Activated CD4-positive, alpha-beta memory T cell treated with anti-CD3 and anti-CD28 coated beads for 36 hours (primary cell): ENCODE measurements around the gene DEPDC1B. TPM values are rescaled to one million over a fixed set of nuclear protein-coding genes. Genes with fewer than 3 reads are reported as not detected.

ENCODE experiments used
- CTCF ChIA-PET: fragments of 350-600 bp; sonication (Branson Sonifier 250); formaldehyde crosslinking; loops from one replicate; lab custom pipeline; 2021; ENCODE audit warnings: antibody characterized with exemption, inconsistent platforms; lab: Charles Lee
- POLR2A ChIA-PET: fragments of 350-600 bp; sonication (Branson Sonifier 250); formaldehyde crosslinking; loops from one replicate; lab custom pipeline; 2021; ENCODE audit warnings: antibody characterized with exemption; lab: Charles Lee
- DNase-seq: peaks from one replicate; pipeline ENCODE4 v3.0.0-alpha.2; 2020
- H3K27ac Mint-ChIP-seq: one replicate; pipeline ENCODE4 v1.8.0; 2021; ENCODE audit warnings: mixed read lengths
- H3K27me3 Mint-ChIP-seq: one replicate; pipeline ENCODE4 v1.8.0; 2021; ENCODE audit warnings: mixed read lengths
- H3K36me3 Mint-ChIP-seq: one replicate; pipeline ENCODE4 v1.8.0; 2021; ENCODE audit warnings: mixed read lengths
- H3K4me1 Mint-ChIP-seq: one replicate; pipeline ENCODE4 v1.8.0; 2021; ENCODE audit warnings: low read depth, mixed read lengths
- H3K4me3 Mint-ChIP-seq: one replicate; pipeline ENCODE4 v1.8.0; 2021; ENCODE audit warnings: mild to moderate bottlenecking, mixed read lengths
- H3K9me3 Mint-ChIP-seq: one replicate; pipeline ENCODE4 v1.8.0; 2021; ENCODE audit warnings: mixed read lengths
- intact Hi-C: fragments of 100-400 bp; cut with micrococcal nuclease; formaldehyde crosslinking; loops from one replicate; pipeline ENCODE4 v1.15.1; 2023
- total RNA-seq, 2 experiments: library from RNA; stranded (reverse); gene quantifications; one replicate each; pipeline ENCODE4 v1.2.3, GENCODE V29; 2021

The DEPDC1B gene
- total RNA-seq, 2 experiments from 2014 or later: 33.2 to 33.6 TPM

- Mint-ChIP-seq H3K27ac (no peak overlapping the region), H3K4me1 (peaks cover 4% of the 10 kb centered on the region), H3K9me3 (no peaks in the 10 kb centered on the region), H3K27me3 (no peaks in the 10 kb centered on the region), H3K36me3 (no peaks in the 10 kb centered on the region), H3K4me3 (no peak overlapping the region)
- ChIA-PET CTCF (interaction anchor here (0.9 to 1.3 kb wide), 2 partner anchors 10 to 14 kb away, joined by 3 to 4 read pairs; no protein-coding TSS in a partner anchor), POLR2A (no interaction called here)
- DNase-seq: no peak
- intact Hi-C loops: no loop called here
Observed at GRCh38 chr5:60673334-60673733, 26.6 kb downstream of the DEPDC1B start.

- H3K27ac Mint-ChIP-seq: no peak overlapping the region
- H3K27me3 Mint-ChIP-seq: no peaks in the 10 kb centered on the region
- CTCF ChIA-PET: interaction anchor here (0.9 to 1.3 kb wide), 2 partner anchors 11 to 14 kb away, joined by 3 to 4 read pairs; no protein-coding TSS in a partner anchor
- intact Hi-C loops: no loop called here
- H3K4me3 Mint-ChIP-seq: no peak overlapping the region
- no peak for DNase-seq
- POLR2A ChIA-PET: no interaction called here
- H3K4me1 Mint-ChIP-seq: peaks cover 3% of the 10 kb centered on the region
- H3K36me3 Mint-ChIP-seq: no peaks in the 10 kb centered on the region
- H3K9me3 Mint-ChIP-seq: no peaks in the 10 kb centered on the region
Observed at GRCh38 chr5:60672693-60673264, 27.2 kb downstream of the DEPDC1B start.

- intact Hi-C loops: no loop called here
Observed at GRCh38 chr5:60671899-60672692, 27.9 kb downstream of the DEPDC1B start.

GRCh38 chr5:60670749-60671148 is 29.2 kb downstream of the DEPDC1B start:
- no peak overlapping the region for H3K4me3 Mint-ChIP-seq
- no peaks in the 10 kb centered on the region for H3K27me3 Mint-ChIP-seq
- H3K9me3 Mint-ChIP-seq: no peaks in the 10 kb centered on the region
- POLR2A ChIA-PET: no interaction called here
- no peaks in the 10 kb centered on the region for H3K36me3 Mint-ChIP-seq
- intact Hi-C loops: no loop called here
- H3K27ac Mint-ChIP-seq: no peak overlapping the region
- DNase-seq: no peak
- CTCF ChIA-PET: interaction anchor here (0.8 to 2.4 kb wide), 3 partner anchors 53 to 1125 kb away, joined by 3 to 31 read pairs (median 5); no protein-coding TSS in a partner anchor
- H3K4me1 Mint-ChIP-seq: no peaks in the 10 kb centered on the region

More at GRCh38 chr5:60671899-60672692, 27.9 kb downstream of the DEPDC1B start:
- Mint-ChIP-seq H3K27ac (no peak overlapping the region), H3K9me3 (no peaks in the 10 kb centered on the region), H3K4me3 (no peak overlapping the region), H3K36me3 (no peaks in the 10 kb centered on the region), H3K27me3 (no peaks in the 10 kb centered on the region), H3K4me1 (no peaks in the 10 kb centered on the region)
- POLR2A ChIA-PET: no interaction called here
- CTCF ChIA-PET: interaction anchor here (1.3 kb wide), 1 partner anchor 15 kb away, joined by 3 read pairs; no protein-coding TSS in a partner anchor
- no peak for DNase-seq

- POLR2A ChIA-PET: no interaction called here
- Mint-ChIP-seq H3K27ac (no peak overlapping the region), H3K27me3 (no peaks in the 10 kb centered on the region), H3K36me3 (no peaks in the 10 kb centered on the region), H3K4me3 (no peak overlapping the region), H3K9me3 (no peaks in the 10 kb centered on the region), H3K4me1 (no peaks in the 10 kb centered on the region)
- intact Hi-C loops: loop anchor here (1.0 kb wide), 1 partner anchor 855 kb away; no protein-coding TSS in a partner anchor
- CTCF ChIA-PET: interaction anchor here (1.0 to 2.4 kb wide), 14 partner anchors 9 to 995 kb away, joined by 3 to 31 read pairs (median 4); partner anchors contain the start of gene DEPDC1B
- DNase-seq: no peak
Observed at GRCh38 chr5:60668686-60669304, 31.2 kb downstream of the DEPDC1B start.

GRCh38 chr5:60651872-60652620 is 47.9 kb downstream of the DEPDC1B start:
- CTCF ChIA-PET: interaction anchor here (1.0 kb wide), 1 partner anchor 17 kb away, joined by 3 read pairs; no protein-coding TSS in a partner anchor
- Mint-ChIP-seq H3K27me3 (no peaks in the 10 kb centered on the region), H3K27ac (no peak overlapping the region), H3K4me3 (no peak overlapping the region), H3K9me3 (peaks cover 9% of the 10 kb centered on the region), H3K36me3 (no peaks in the 10 kb centered on the region), H3K4me1 (no peaks in the 10 kb centered on the region)
- POLR2A ChIA-PET: no interaction called here
- intact Hi-C loops: no loop called here
- no peak for DNase-seq

- Mint-ChIP-seq H3K9me3 (no peaks in the 10 kb centered on the region), H3K27ac (no peak overlapping the region), H3K36me3 (no peaks in the 10 kb centered on the region), H3K27me3 (no peaks in the 10 kb centered on the region), H3K4me3 (no peak overlapping the region), H3K4me1 (no peaks in the 10 kb centered on the region)
- intact Hi-C loops: no loop called here
- DNase-seq: no peak
- POLR2A ChIA-PET: no interaction called here
- CTCF ChIA-PET: interaction anchor here (0.9 to 1.5 kb wide), 3 partner anchors 19 to 839 kb away, joined by 3 to 8 read pairs (median 3); no protein-coding TSS in a partner anchor
Observed at GRCh38 chr5:60649288-60649917, 50.6 kb downstream of the DEPDC1B start.

- ChIA-PET CTCF (no interaction called here), POLR2A (no interaction called here)
- H3K27me3 Mint-ChIP-seq: no peaks in the 10 kb centered on the region
- no peak overlapping the region for H3K4me3 Mint-ChIP-seq
- H3K27ac Mint-ChIP-seq: no peak overlapping the region
- intact Hi-C loops: no loop called here
- no peak for DNase-seq
- H3K9me3 Mint-ChIP-seq: no peaks in the 10 kb centered on the region
- no peaks in the 10 kb centered on the region for H3K4me1 Mint-ChIP-seq
- H3K36me3 Mint-ChIP-seq: peaks cover 2% of the 10 kb centered on the region
Observed at GRCh38 chr5:60648175-60648574, 51.8 kb downstream of the DEPDC1B start.

- Mint-ChIP-seq H3K27ac (no peak overlapping the region), H3K27me3 (no peaks in the 10 kb centered on the region), H3K36me3 (peaks cover 5% of the 10 kb centered on the region), H3K4me1 (no peaks in the 10 kb centered on the region), H3K9me3 (no peaks in the 10 kb centered on the region), H3K4me3 (no peak overlapping the region)
- POLR2A ChIA-PET: no interaction called here
- CTCF ChIA-PET: no interaction called here
- DNase-seq: no peak
- intact Hi-C loops: no loop called here
Observed at GRCh38 chr5:60640901-60641300, 59.1 kb downstream of the DEPDC1B start.

GRCh38 chr5:60639544-60639943 is 60.4 kb downstream of the DEPDC1B start:
- no peaks in the 10 kb centered on the region for H3K27me3 Mint-ChIP-seq
- CTCF ChIA-PET: no interaction called here

GRCh38 chr5:60638300-60638699 is 61.7 kb downstream of the DEPDC1B start:
- Mint-ChIP-seq H3K4me1 (no peaks in the 10 kb centered on the region), H3K27me3 (no peaks in the 10 kb centered on the region), H3K36me3 (peaks cover 4% of the 10 kb centered on the region), H3K27ac (no peak overlapping the region), H3K4me3 (no peak overlapping the region), H3K9me3 (no peaks in the 10 kb centered on the region)
- ChIA-PET POLR2A (no interaction called here), CTCF (no interaction called here)
- intact Hi-C loops: no loop called here
- no peak for DNase-seq

More at GRCh38 chr5:60639544-60639943, 60.4 kb downstream of the DEPDC1B start:
- DNase-seq: no peak
- Mint-ChIP-seq H3K4me3 (no peak overlapping the region), H3K4me1 (no peaks in the 10 kb centered on the region), H3K9me3 (no peaks in the 10 kb centered on the region), H3K27ac (no peak overlapping the region), H3K36me3 (peaks cover 5% of the 10 kb centered on the region)
- intact Hi-C loops: no loop called here
- POLR2A ChIA-PET: no interaction called here
